GM12872 (cell line): Measurements from ENCODE around the gene PDSS2.

Experiments used
- CTCF ChIP-seq: IDR thresholded peaks from 3 replicates; pipeline ENCODE4 v1.5.1; 2011; ENCODE audit warnings: low read depth, mild to moderate bottlenecking, low read length, moderate library complexity; ENCODE audit not compliant: insufficient read depth

PDSS2 gene

GRCh38 chr6:107267006-107267405 lies 192.4 kb downstream of the PDSS2 start:
- no peak for TF ChIP-seq CTCF

- TF ChIP-seq CTCF: no peak
Observed at GRCh38 chr6:107266563-107266962, 192.8 kb downstream of the PDSS2 start.

- no peak for TF ChIP-seq CTCF
Observed at GRCh38 chr6:107264357-107264840, 195.0 kb downstream of the PDSS2 start.

- TF ChIP-seq CTCF: no peak
Observed at GRCh38 chr6:107259951-107260350, 199.4 kb downstream of the PDSS2 start.

GRCh38 chr6:107248147-107248546 lies 211.2 kb downstream of the PDSS2 start:
- no peak for TF ChIP-seq CTCF

GRCh38 chr6:107246972-107247615 lies 212.3 kb downstream of the PDSS2 start:
- no peak for TF ChIP-seq CTCF

GRCh38 chr6:107246249-107246971 lies 213.0 kb downstream of the PDSS2 start:
- no peak for TF ChIP-seq CTCF
